ENCODE results near the gene SPRR3.

Gene SPRR3, protein sequence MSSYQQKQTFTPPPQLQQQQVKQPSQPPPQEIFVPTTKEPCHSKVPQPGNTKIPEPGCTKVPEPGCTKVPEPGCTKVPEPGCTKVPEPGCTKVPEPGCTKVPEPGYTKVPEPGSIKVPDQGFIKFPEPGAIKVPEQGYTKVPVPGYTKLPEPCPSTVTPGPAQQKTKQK

DNA sequence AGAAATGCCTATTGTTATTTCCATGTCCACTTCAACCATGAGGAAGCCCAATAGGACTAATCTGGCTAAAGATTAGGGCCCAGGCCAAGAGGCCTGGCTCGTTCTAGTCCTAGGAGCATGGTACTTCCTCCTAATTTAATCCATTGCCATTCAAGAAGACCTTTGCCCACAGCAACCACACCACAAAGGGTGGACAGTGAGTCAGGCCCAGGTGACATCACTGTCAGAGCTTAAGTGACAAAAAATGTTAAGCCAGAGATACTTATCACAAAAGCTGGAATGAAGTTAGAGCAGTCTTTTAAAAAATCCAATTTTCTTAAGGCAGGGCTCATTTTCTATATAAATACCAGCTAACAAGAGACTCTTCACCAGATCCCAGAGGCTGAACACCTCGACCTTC lies at the start of gene SPRR3:
TSS of gene SPRR3 (plus strand) at position 368 of the 400 bp plus-strand sequence. CDS start 1,272 bp downstream, outside the sequence.
- no peak for DNase-seq (ENCODE audit: low read depth)

DNA sequence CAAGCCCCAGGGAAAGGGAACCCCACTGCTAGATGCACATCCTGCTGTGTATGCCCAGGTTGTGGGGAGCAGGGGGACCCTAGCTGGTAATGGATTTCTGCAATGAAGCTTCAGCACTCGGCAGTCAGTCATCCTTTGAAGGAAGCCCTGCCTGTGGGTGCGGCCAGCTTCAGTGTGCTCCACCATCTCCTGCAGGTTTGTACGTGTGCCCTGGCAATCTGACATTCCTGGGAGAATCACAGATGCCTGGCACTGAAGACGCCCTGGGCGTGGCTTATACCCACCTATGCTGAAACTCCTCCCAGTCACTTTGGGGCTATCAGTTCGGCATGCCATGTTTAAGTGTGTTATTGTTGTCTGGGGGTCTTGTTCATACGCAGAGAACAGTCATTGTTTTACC lies 47.8 kb upstream of the SPRR3 start:
- DNase-seq (ENCODE audit: low read depth) = no peak

DNA sequence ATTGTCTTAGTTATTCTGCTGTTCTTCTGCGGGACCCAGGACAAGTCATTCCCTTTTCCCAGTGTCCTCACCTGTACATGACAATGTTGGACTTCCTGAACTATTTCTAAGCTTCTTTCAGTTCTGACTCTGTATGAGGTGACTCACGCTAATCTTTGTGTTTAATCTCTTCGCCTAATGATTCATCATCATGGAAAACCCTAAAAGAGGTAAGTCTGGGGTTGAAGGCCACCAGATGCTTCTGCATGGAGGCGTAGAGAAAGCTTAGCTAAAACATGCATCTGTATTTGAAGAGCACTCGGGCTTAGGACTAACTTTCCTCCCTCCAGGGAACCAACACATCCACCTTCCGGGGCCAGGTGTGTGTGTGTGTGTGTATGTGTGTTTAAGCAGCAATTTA lies 47.1 kb upstream of the SPRR3 start:
- DNase-seq (ENCODE audit: low read depth) = no peak

DNA sequence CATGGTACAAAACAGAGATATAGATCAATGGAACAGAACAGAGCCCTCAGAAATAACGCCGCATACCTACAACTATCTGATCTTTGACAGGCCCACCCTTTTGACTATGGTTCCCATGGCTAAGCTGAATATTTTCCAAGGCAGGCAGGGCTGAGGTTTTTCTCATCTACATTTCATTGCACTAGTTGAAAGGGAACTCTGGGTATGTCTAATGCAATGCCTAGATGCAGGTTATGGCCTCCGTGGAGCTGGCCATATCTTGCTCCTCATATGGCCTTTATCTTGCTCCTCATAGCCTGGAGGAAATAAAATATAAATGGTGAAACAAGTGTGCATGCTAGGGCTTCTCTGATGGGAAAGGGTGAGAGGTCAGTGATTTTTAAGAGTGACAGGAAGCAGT lies 44.0 kb upstream of the SPRR3 start:
- DNase-seq (ENCODE audit: low read depth) = no peak

DNA sequence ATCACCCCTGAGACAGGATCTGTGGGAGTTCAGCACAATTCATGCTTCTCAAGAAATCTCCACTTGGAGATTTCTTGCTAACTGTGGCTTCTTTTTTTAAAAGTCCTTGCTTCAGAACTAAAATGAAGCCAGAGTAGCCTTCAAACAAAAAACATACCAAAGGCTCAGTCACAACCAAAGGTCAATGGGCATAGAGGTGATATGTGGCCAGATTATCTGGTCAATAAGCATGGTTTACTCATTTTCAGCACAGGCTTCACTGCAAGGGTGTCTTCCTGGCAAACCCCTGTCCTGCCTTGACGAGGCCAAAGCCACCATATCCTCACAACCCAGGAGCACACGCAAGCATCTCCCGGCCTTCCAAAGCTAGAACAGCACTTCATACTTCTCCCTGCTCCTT lies 42.3 kb upstream of the SPRR3 start:
- DNase-seq (ENCODE audit: low read depth) = no peak

DNA sequence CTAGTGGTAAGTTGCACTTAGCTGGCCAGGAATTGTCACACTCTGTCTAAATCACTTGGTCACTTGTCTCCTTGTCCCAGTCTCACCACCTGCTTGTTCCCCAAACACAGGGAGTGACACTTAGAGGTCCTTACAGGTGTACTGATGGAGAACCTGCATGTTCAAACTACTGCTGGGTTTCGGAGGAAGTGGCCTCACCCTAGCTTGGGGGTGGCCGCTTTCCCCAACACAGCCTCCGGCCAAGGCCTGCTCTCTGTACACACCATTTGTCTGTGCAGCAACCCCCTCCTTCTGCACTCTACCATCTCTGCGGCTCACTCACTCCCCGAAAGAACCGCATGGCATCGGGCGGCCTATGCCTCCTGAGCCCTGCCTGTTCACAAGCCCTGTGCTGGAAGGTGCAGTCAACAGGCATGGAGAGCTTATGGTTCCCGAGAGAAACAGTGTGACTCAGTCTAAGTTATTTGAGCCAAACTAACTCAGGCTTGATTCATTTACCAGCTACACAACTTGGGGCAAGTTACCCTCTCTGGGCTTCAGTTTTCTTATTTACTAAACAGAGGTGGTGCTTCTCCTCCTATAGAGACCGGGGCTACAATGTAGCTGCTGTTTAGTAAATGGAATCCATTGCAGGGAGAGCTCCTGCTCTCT lies 41.6 kb upstream of the SPRR3 start:
- DNase-seq (ENCODE audit: low read depth) = no peak

DNA sequence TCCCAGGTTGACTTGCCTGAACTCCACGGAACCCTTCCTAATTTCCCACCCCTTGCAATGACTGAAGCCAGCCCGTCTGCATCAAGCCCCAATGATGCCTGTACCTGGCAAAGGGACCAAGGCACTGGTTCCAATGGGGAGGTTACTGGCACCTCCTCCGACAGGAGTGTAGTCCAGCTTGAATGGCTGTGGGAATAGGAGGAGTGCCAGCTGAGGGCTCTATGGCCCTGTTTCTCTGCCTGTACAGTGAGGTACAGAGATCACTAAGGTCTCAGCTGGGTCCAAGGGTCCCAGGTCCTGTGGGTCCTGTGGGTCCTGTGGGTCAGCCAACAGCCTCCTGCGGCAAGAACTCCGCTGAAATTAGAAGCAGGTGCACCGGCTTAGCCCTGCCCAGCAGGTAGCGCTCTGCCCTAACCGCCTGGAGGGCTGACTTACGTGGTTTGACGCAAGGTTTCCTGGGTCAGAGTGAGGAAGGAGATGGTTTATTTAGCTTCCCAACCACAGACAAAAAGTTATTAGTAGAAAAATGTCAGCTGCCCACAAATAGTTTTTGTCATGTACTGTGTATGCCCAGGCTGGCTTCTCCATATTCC lies 41.0 kb upstream of the SPRR3 start:
- no peak for DNase-seq (ENCODE audit: low read depth)

DNA sequence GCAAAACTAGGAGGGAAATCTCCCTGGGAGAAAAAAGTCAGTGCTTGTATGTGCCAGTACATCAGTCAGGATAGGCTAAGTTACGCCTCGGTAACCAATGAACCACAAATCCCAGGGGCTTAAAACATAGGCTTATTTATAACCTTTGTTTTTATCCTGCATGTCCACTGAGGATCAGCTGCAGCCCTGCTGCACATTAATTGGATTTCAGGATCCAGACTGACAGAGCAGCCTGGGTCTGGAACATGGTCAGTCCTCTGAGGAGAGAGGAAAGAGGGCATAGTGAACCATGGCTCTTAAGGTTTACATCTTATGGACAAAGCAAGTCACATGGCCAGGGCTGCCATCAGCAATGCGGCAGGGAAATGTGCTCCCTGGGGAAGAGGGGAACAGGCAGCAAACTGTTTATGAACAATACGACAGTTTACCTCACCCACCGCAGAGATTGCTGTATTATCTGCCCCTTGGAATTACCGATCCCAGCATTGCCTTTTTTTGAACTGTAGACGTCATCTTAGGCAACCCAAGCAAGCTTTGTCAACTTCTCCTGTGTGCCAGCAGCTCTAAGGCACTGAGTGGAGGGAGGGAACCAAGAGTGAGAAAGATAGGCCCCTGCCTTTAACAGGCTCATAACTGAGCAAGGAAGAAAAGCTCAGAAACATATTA lies 40.2 kb upstream of the SPRR3 start:
- no peak for DNase-seq (ENCODE audit: low read depth)

DNA sequence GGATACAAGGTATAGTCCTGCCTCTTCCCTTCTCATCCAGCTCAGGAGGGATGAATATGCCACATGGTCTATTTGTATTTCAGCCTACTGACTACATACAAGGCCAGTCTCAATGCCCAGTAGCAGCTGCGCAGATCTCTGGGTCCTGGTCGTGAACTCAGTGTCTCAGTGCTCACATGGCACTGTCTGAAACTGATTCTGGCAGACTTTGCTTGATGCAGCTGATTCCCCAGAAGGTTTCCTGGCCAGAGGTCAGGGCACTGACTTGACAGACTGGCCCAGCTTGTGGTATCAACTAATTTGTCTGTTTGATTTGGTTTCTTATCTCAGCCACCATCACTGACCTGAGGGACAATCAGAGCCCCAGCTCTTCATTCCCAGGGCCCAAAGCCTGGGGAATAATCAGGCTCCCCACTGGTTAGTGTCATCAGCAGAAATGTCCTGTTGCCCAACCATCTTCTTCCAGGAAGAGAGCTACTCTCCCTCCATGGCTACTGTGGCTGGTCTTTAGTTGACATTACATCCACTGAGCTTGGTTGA lies 38.6 kb upstream of the SPRR3 start:
- DNase-seq (ENCODE audit: low read depth) = no peak

DNA sequence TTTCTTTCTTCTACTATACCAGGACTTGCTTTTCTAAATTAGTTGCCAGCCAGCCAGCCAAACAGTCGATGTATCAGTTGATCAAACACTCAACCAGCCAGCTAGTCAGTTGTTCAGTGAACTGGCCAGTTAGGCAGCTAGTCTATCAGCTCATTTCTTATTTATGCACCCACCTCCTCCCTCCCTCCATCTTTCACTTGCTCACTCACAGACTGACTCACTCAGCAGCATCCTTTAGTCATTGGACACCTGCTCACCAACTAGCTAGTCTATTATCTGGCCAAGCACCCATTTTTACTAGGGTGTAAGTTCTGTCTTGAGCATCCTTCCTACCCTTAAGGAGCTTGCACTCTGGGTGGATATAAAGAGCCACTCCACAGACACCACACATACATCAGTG lies 37.0 kb upstream of the SPRR3 start:
- DNase-seq (ENCODE audit: low read depth) = no peak

DNA sequence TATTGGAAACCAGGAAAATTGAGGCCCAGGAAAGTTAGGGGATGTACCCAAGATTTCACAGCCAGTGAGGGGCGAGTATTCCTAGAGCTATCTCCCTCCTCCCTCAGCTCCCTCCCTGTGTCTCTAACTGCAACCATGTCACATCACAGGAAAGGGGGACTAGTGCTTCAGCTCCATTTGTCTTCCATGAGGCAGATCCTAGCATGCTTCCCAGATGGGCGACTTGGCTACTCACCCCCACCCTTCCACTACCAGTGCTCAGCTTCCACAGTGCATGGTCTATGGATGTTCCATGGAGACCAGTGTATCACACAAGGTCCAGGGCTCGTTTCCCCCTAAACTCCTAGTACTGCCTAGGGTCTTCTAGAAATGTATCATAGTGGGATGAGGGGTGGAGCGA lies 35.7 kb upstream of the SPRR3 start:
- no peak for DNase-seq (ENCODE audit: low read depth)

DNA sequence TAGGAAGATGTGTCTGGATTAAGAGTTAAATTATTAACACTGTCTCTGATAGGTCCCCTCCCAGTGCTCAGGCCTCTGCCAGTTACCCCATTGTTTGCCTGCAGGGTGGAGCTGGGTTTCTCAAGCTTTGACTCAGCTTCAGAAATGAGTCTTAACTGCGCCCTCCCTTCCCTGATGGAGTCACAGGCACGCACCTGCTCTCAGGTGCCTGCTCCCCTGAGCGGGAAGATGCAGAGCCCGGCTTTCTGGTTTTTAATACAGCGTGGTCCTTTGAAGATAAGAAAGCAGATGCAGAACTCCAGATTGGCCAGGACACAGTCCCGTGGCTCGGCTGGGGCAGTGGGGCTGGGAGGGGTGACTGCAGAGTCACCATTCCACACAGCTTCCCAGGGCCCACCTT lies 34.3 kb upstream of the SPRR3 start:
- no peak for DNase-seq (ENCODE audit: low read depth)

DNA sequence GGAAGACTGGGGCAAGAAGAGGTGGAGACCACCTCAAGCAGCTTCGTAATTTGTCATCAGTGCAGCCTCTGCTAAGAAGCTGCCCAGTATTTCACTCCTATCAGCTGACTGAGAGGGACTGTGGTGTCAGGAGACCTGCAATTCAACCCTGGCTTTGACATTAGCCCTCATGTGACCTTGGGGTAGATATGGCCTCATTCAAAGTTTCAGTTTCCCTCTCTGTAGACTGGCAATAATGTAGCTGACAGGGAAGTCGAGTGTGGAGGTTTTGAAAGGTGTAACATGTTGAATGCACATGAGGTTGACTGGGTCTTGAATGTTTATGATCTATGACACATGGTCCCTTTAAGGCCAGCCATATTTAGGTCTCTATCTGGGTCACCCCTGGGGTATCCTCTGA lies 33.3 kb upstream of the SPRR3 start:
- no peak for DNase-seq (ENCODE audit: low read depth)

DNA sequence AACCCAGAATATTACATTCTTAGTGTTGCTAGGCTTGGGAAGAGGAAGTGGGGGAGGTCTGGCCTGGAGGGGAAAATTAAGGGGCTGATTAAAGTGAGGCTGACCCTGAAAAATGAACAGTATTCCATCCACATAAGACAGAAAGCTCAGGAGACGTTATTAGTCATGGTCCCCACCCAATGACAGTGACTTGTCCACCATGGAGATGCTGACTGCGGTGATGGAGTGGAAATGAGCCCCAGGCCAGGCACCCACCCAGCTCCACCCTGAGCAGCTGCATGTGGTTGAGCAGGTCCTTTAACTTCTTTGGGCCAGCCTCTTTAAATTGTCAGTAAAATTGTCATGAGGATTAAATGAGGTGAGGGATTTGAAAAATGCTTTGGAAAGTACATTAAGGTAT lies 32.5 kb upstream of the SPRR3 start:
- DNase-seq (ENCODE audit: low read depth) = no peak

DNA sequence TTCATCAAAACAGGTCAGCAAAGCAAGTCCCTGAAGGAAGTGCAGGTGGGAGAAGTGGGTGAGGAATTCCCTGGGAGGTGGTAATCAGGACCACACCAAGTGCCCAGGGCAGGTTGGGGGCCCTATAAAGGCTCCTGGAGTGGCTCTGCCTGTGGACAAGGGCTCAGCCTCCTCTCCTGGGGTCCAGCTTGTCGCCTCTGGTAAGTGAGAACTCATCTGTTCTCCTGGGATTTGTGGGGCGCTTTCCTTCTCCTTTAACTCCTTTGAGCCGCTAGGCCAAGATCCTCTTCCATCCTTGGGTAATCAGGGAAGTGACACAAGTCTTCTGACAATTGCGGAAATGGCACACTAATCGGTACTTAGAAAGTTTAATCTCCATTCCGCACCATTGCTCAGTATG lies 31.1 kb upstream of the SPRR3 start, which contains the start of gene SPRR4:
TSS of gene SPRR4 (plus strand) at position 154 of the 400 bp plus-strand sequence. CDS start 1,243 bp downstream, outside the sequence.
- no peak for DNase-seq (ENCODE audit: low read depth)

DNA sequence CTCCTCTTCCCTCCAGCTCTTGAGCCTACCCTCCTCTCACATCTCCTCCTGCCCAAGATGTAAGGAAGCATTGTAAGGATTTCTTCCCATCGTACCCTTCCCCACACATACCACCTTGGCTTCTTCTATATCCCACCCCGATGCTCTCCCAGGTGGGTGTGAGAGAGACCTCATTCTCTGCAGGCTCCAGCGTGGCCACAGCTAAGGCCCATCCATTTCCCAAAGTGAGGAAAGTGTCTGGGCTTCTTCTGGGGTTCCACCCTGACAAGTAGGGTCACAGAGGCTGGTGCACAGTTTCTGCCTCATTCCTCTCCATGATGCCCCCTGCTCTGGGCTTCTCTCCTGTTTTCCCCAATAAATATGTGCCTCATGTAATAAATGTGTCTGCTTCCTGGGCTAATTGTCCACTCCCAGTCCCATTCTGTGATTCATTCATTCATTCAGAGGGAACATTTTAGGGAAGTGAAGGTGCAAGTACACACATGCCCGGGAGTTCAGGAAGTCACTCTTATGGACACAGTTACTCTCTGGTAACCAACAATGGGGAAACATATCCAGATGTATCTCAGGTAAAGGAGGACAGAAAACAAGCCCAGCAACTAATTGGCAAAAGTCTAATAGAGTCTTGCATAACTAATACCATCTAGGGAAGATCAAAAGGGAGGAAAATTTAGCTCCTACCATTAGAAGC lies 29.2 kb upstream of the SPRR3 start:
- no peak for DNase-seq (ENCODE audit: low read depth)

DNA sequence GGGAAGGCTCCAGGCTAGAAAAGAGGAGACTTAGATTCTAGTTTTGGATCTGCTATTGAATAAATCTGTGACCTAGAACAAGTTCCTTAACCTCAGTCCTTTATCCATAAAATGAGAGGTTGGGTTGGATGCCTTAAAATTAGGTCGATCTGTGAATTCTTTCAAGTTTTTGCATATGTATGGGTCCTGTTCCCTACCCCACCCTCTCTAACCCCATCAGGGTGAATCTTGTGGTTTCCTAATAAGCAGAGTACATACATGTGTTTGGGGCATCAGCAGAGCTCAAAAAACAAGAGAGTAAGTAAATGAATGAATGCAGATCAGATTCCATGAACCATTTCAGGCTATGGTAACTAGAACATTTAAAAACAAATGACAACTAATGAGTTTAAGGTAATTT lies 24.9 kb upstream of the SPRR3 start:
- no peak for DNase-seq (ENCODE audit: low read depth)

DNA sequence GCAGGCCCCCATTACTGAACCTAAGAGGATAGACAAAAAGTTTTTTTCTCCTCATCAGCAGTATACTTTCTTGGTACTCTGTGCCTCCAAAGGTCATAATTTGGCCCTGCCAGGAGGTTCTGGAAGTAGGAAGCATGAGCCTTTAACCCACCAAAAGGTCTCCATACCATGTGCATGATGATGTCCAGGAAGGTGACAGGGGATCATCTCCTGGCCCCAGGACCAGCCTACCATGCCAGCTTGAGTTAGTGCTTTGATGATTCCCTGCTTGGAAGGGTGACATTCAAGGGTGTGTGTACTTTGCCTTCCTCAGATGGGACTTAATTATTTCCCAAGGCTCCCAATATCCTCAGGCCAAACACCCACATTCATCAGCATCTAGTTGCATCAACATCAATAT lies 23.9 kb upstream of the SPRR3 start:
- DNase-seq (ENCODE audit: low read depth) = no peak

DNA sequence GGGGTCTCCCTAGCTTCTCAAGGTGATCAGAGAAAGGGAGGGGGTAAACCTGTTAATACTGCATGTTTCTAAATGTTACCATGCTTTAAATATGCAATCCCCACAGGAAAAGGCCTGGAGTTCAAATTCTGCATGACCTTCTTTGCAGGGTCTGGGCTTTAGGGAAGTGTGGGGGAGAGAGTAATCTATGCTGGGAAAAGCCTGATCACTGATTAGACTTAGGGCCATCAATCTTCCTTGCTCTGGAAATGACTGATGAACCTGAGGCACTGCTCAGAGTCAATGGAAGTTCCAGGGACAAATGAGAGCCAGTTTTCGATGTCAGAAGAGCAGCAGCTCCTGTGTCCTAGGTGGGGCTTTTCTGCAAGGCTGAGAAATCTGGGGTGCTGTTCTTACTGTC lies 20.9 kb upstream of the SPRR3 start:
- no peak for DNase-seq (ENCODE audit: low read depth)

DNA sequence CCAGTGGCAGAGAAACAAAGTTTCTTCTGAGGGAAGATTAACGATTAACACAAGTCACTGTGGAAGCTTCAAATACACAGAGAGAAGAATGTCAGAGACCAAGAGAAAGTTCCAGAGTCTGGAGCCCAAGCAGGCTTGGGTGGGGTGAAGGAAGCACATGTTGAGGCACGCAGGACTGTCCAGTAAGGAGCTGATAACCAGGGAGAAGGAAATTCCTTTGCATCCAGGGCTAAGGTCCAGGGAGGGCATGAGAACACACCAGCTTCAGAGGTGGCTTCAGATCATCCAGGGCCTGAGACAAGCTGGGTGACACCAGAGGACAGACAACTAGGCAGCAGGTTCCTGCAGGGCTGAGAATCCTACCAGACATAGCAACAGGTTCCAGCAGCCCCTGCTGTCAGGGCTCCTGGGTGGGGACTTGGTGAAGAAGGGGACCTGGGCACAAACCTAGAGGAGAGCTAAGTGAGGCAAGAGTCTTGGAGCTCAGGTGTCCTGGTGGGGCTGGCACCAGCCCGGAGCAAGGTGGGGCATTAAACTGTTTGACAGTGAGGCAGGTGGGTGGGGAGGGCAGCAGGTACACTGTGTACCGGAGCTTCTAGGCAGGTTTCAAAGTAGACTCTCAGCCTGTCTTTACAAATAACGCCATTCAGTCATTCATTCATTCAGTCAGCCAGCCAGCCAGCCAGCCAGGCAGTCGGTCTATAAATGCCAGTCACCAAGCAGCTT lies 20.2 kb upstream of the SPRR3 start:
- DNase-seq (ENCODE audit: low read depth) = no peak

DNA sequence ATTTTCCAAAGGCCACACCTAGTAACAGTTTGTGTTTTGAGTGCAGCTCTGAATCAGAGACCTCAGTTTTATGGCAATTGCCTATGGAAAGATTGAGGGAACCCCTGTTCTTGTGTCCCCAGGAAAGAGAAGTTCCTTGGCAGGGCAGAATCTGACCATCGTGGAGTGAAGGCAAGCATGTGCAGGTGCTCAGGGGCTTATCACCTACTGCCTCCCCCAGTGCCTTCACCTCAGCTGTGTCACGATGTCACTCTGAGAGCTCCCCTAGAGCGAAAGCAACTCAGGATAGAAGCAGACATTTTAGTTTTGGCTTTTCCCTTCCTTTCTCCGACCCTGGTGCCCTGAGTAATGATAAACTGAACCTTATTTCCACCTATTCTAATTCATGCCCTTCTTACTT lies 19.5 kb upstream of the SPRR3 start:
- DNase-seq (ENCODE audit: low read depth) = no peak

DNA sequence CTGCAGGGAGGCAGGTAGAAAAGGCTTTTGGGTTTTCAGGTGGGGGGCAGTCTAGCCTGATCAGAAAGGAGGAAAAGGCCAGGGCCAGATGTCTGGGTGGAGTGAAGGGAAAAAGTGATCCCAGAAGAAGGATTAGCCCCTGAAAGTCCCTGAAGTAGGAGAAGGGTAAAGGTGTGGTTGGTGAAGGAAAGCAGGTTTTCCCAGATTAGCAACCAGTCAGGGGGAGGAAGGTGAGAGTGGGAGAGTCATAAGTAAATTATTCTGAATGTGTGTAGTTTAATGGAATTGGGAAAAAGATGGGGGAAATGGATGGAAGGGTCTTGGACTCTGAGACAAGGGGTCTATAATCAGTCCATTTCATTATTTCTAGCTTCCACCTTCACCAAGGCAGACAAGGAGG lies 18.3 kb upstream of the SPRR3 start:
- DNase-seq (ENCODE audit: low read depth) = no peak

All from stimulated activated CD8-positive, alpha-beta memory T cell treated with anti-CD3 and anti-CD28 coated beads, Interleukin-15, amount 100 ng/mL, for 24 hours (primary cell).